Measurements from ENCODE around the gene INTS12.
"Not testable (repeated sequence)": the region's sequence is repeated elsewhere in the genome, so short reads cannot be mapped to it uniquely, and the experiment has no call there.

GRCh38 chr4:105735217-105735616, 26.7 kb upstream of the INTS12 start:
- TF ChIP-seq CTCF (IDR thresholded peaks at IDR 0.05 in 2 of 3, conservative IDR thresholded peaks at IDR 0.05 in 1 of 3; ENCODE audit: control insufficient read depth in 2 of 3, extremely low read depth in 1 of 3, insufficient read depth in 1 of 3, low read depth in 3 of 3, low read length in 3 of 3); POLR2A (IDR thresholded peaks at IDR 0.05; ENCODE audit: low read depth, low read length); POLR2AphosphoS5 (IDR thresholded peaks at IDR 0.05; ENCODE audit: low read length); FOXK2 (IDR thresholded peaks at IDR 0.05); NFXL1 (IDR thresholded peaks at IDR 0.05; ENCODE audit: borderline replicate concordance); YY1 (IDR thresholded peaks at IDR 0.05; ENCODE audit: low read depth, low read length); ZNF274 (IDR thresholded peaks at IDR 0.05; ENCODE audit: insufficient read depth, insufficient read length); RBBP5 (conservative IDR thresholded peaks at IDR 0.05); CEBPB (IDR thresholded peaks at IDR 0.05; ENCODE audit: borderline replicate concordance in 1 of 2, low read depth in 2 of 2, low read length in 2 of 2); ZBED1 (IDR thresholded peaks at IDR 0.05; ENCODE audit: borderline replicate concordance): not testable (repeated sequence)
